Tibial nerve (tissue), 4 donors: ENCODE measurements around the gene FAM174A.

Experiments
- CTCF ChIP-seq, 5 experiments: fragments of 200-600 bp in 3 of 5; fragments of 450-650 bp in 2 of 5; sonication (generic) in 3 of 5; IDR thresholded peaks; one replicate each; pipeline ENCODE4 v1.5.1; 2016 to 2019; ENCODE audit warnings: antibody characterized with exemption in 5 of 5, mild to moderate bottlenecking in 3 of 5, moderate library complexity in 2 of 5
- EP300 ChIP-seq, 2 donors: sonication (generic); formaldehyde crosslinking; IDR thresholded peaks; one replicate each; pipeline ENCODE4 v1.6.1; 2017; ENCODE audit warnings: antibody characterized with exemption in 2 of 2, mild to moderate bottlenecking in 1 of 2
- POLR2A ChIP-seq, 2 donors: fragments of 450-650 bp; IDR thresholded peaks; one replicate each; pipeline ENCODE4 v1.6.1; 2017; ENCODE audit warnings: antibody characterized with exemption in 2 of 2, mild to moderate bottlenecking in 2 of 2, moderate library complexity in 2 of 2

GRCh38 chr5:100595812-100596173 lies 60.6 kb downstream of the FAM174A start:
- TF ChIP-seq CTCF (IDR thresholded peaks at IDR 0.05) (no peak), POLR2A (IDR thresholded peaks at IDR 0.05) (no peak), EP300 (IDR thresholded peaks at IDR 0.05) (no peak)
